ENCODE data around the gene EYS. TPM values are rescaled to one million over a fixed set of nuclear protein-coding genes. Genes with fewer than 3 reads are reported as not detected.

The EYS gene
- total RNA-seq, 1 donor from 2014 or later, result not detected

- H3K36me3 ChIP-seq (ENCODE audit: control insufficient read depth, insufficient read depth, low read length), result no peaks in the 10 kb centered on the region
- no peaks in the 10 kb centered on the region for H3K27me3 ChIP-seq (ENCODE audit: control insufficient read depth, insufficient read depth, low read length)
- no peak for DNase-seq (ENCODE audit: low read depth)
- TF ChIP-seq CTCF (IDR thresholded peaks at IDR 0.05; ENCODE audit: insufficient read depth, low read length, poor library complexity, severe bottlenecking), result no peak
- H3K4me3 ChIP-seq (ENCODE audit: low read depth, low read length), result no peak overlapping the region
Measured at GRCh38 chr6:63677282-63677681, 2029.7 kb downstream of the EYS start.

DNA sequence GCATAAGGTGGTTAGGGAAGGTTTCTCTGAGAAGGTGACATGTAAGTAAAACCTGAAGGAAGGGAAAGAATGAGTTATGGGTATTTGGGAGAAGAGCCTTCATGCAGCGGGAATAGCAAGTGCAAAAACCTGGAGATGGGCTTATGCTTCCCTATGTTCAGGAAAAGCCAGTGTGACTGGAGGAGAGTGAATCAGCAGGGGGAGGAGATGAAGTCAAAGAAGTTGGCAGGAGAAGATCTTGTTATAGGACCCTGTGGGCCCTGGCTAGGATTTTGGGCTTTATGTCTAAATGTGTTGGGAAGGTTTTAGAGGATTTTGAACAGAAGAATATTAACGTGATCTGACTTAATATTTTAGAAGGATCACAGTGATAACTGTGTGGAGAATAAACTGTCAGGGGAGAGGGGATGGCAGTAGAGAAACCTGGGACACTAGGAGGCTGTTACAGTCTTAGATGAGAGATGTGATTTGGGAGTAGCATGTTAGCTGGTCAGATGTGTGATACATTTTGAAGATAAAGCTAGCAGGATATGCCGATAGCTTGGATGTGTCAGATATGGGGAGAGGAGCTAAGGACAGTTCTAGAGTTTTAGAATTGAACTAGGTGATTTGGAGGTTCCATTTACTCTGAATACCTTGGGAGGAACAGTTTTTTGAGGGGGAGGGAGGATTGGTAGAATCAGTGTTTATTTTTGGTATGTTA is 2030.5 kb downstream of the EYS start:
- no peaks in the 10 kb centered on the region for H3K27me3 ChIP-seq (ENCODE audit: control insufficient read depth, insufficient read depth, low read length)
- no peak for TF ChIP-seq CTCF (IDR thresholded peaks at IDR 0.05; ENCODE audit: insufficient read depth, low read length, poor library complexity, severe bottlenecking)
- DNase-seq (ENCODE audit: low read depth), result no peak
- H3K36me3 ChIP-seq (ENCODE audit: control insufficient read depth, insufficient read depth, low read length), result no peaks in the 10 kb centered on the region
- H3K4me3 ChIP-seq (ENCODE audit: low read depth, low read length), result no peak overlapping the region

DNA sequence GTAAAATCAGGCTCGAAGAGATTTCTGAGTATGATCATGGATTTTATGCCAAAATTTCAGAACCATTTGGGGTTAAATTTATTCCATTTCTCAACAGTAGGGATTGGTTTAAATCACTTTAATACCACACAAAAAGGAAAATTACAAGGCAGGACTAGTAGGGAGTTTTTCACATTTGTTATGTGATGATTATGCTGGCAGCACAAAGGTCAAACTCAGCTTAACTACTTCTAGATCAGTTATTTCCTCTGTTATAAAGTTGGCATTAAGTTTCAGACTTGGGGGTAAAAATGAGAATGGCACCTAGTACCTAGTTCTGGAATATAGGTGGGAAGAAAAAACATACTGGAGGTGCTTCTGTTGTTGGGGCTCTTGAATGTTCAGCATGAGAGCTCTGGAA is 2031.9 kb downstream of the EYS start:
- DNase-seq (ENCODE audit: low read depth), result no peak
- Histone ChIP-seq H3K36me3 (ENCODE audit: control insufficient read depth, insufficient read depth, low read length) (no peaks in the 10 kb centered on the region), H3K4me3 (ENCODE audit: low read depth, low read length) (no peak overlapping the region), H3K27me3 (ENCODE audit: control insufficient read depth, insufficient read depth, low read length) (no peaks in the 10 kb centered on the region)
- no peak for TF ChIP-seq CTCF (IDR thresholded peaks at IDR 0.05; ENCODE audit: insufficient read depth, low read length, poor library complexity, severe bottlenecking)

GRCh38 chr6:63674635-63675034 is 2032.4 kb downstream of the EYS start:
- no peak for TF ChIP-seq CTCF (IDR thresholded peaks at IDR 0.05; ENCODE audit: insufficient read depth, low read length, poor library complexity, severe bottlenecking)
- H3K36me3 ChIP-seq (ENCODE audit: control insufficient read depth, insufficient read depth, low read length), result no peaks in the 10 kb centered on the region
- no peak for DNase-seq (ENCODE audit: low read depth)

GRCh38 chr6:63673692-63674091 is 2033.3 kb downstream of the EYS start:
- no peaks in the 10 kb centered on the region for H3K36me3 ChIP-seq (ENCODE audit: control insufficient read depth, insufficient read depth, low read length)
- no peak overlapping the region for H3K4me3 ChIP-seq (ENCODE audit: low read depth, low read length)
- no peak for TF ChIP-seq CTCF (IDR thresholded peaks at IDR 0.05; ENCODE audit: insufficient read depth, low read length, poor library complexity, severe bottlenecking)
- no peak for DNase-seq (ENCODE audit: low read depth)
- H3K27me3 ChIP-seq (ENCODE audit: control insufficient read depth, insufficient read depth, low read length), result no peaks in the 10 kb centered on the region

More at GRCh38 chr6:63674635-63675034, 2032.4 kb downstream of the EYS start:
- Histone ChIP-seq H3K27me3 (ENCODE audit: control insufficient read depth, insufficient read depth, low read length) (no peaks in the 10 kb centered on the region), H3K4me3 (ENCODE audit: low read depth, low read length) (no peak overlapping the region)

- TF ChIP-seq CTCF (IDR thresholded peaks at IDR 0.05; ENCODE audit: insufficient read depth, low read length, poor library complexity, severe bottlenecking), result no peak
- no peak for DNase-seq (ENCODE audit: low read depth)
- no peak overlapping the region for H3K4me3 ChIP-seq (ENCODE audit: low read depth, low read length)
- no peaks in the 10 kb centered on the region for H3K36me3 ChIP-seq (ENCODE audit: control insufficient read depth, insufficient read depth, low read length)
- H3K27me3 ChIP-seq (ENCODE audit: control insufficient read depth, insufficient read depth, low read length), result no peaks in the 10 kb centered on the region
Measured at GRCh38 chr6:63672582-63673129, 2034.4 kb downstream of the EYS start.

All from kidney epithelial cell (primary cell).